Esophagus squamous epithelium (tissue), 5 donors: ENCODE data around the gene POLK. TPM values are rescaled to one million over a fixed set of nuclear protein-coding genes. Genes with fewer than 3 reads are reported as not detected.

Source experiments
- DNase-seq: peaks from one replicate; lab custom pipeline; 2025; lab: John Stamatoyannopoulos, UW
- H3K27ac ChIP-seq, 4 donors: fragments of 200-600 bp; sonication (generic); one replicate each; pipeline ENCODE4 v1.5.1; 2016 to 2019; ENCODE audit warnings: mild to moderate bottlenecking in 1 of 4
- H3K27me3 ChIP-seq, 4 donors: fragments of 200-600 bp; sonication (generic); 1 replicate in 3 of 4; 2 replicates in 1 of 4; pipeline versions ENCODE4 v1.5.1 to v1.6.0; 2017 to 2021; ENCODE audit warnings: antibody characterized with exemption in 1 of 4
- H3K36me3 ChIP-seq, 3 donors: fragments of 200-600 bp; sonication (generic); one replicate each; pipeline ENCODE4 v1.5.1; 2016 to 2019
- H3K4me1 ChIP-seq, 3 donors: fragments of 200-600 bp; sonication (generic); one replicate each; pipeline ENCODE4 v1.5.1; 2017 to 2019
- H3K4me3 ChIP-seq, 4 donors: fragments of 200-600 bp; sonication (generic); 1 replicate in 3 of 4; 2 replicates in 1 of 4; pipeline ENCODE4 v1.5.1; 2016 to 2019; ENCODE audit warnings: mild to moderate bottlenecking in 2 of 4, moderate library complexity in 1 of 4
- H3K9me3 ChIP-seq, 3 donors: fragments of 200-600 bp; sonication (generic); one replicate each; pipeline ENCODE4 v1.5.1; 2016 to 2019
- POLR2A ChIP-seq, 4 donors: fragments of 450-650 bp; IDR thresholded peaks; one replicate each; pipeline ENCODE4 v1.6.1; 2017; ENCODE audit warnings: antibody characterized with exemption in 4 of 4, mild to moderate bottlenecking in 4 of 4, moderate library complexity in 3 of 4
- WGBS, 2 donors: methylation state at CpG; one replicate each; pipeline ENCODE4 v1.1.5; 2018; 5-methylcytosine and 5-hydroxymethylcytosine counted together
- intact Hi-C: fragments of 100-400 bp; cut with DNase I; formaldehyde crosslinking; loops from one replicate; pipeline ENCODE4 v1.15.0; 2022
- total RNA-seq, 4 donors: library from RNA; depleted of rRNA; stranded (reverse); fragments of >200 nt; gene quantifications; one replicate each; pipeline ENCODE4 v1.1.0, GENCODE V29; 2016
- TF ChIP-seq, protein P1 (sequence below), 6 experiments: fragments of 450-650 bp in 4 of 6; fragments of 200-600 bp in 2 of 6; sonication (generic) in 2 of 6; IDR thresholded peaks; one replicate each; pipeline ENCODE4 v1.5.1; 2016 to 2019; ENCODE audit warnings: antibody characterized with exemption in 6 of 6, mild to moderate bottlenecking in 4 of 6, moderate library complexity in 4 of 6
- donor health status: DM: yes; HTN: yes; CAD: no.

The POLK gene
- total RNA-seq, 4 donors from 2014 or later = 8.6 to 27.5 (median 14.1) TPM

DNA sequence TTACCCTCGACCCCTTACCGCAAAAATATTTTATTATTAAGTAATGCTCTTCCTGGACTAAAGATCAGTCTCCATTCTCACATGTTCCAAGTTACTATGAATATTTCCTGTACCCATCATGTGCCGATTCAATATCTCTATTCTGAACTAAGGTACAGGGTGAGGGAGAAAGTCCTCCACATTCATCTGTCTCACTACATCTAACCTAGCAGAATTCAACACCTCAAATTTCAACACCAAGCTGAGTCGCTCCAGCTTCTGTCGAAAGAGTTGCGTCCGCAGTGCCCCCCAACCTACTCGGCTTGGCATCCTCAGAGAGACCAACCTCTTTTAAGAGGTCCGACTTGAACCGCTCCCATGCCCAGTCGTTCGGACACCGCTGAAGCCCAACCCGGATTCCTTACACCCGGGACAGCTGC lies 1.3 kb upstream of the POLK start:
- TF ChIP-seq POLR2A (IDR thresholded peaks at IDR 0.05) = peak in 1 of 4 donors; percentile 5
- TF ChIP-seq, protein P1, sequence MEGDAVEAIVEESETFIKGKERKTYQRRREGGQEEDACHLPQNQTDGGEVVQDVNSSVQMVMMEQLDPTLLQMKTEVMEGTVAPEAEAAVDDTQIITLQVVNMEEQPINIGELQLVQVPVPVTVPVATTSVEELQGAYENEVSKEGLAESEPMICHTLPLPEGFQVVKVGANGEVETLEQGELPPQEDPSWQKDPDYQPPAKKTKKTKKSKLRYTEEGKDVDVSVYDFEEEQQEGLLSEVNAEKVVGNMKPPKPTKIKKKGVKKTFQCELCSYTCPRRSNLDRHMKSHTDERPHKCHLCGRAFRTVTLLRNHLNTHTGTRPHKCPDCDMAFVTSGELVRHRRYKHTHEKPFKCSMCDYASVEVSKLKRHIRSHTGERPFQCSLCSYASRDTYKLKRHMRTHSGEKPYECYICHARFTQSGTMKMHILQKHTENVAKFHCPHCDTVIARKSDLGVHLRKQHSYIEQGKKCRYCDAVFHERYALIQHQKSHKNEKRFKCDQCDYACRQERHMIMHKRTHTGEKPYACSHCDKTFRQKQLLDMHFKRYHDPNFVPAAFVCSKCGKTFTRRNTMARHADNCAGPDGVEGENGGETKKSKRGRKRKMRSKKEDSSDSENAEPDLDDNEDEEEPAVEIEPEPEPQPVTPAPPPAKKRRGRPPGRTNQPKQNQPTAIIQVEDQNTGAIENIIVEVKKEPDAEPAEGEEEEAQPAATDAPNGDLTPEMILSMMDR (IDR thresholded peaks at IDR 0.05) = no peak

DNA sequence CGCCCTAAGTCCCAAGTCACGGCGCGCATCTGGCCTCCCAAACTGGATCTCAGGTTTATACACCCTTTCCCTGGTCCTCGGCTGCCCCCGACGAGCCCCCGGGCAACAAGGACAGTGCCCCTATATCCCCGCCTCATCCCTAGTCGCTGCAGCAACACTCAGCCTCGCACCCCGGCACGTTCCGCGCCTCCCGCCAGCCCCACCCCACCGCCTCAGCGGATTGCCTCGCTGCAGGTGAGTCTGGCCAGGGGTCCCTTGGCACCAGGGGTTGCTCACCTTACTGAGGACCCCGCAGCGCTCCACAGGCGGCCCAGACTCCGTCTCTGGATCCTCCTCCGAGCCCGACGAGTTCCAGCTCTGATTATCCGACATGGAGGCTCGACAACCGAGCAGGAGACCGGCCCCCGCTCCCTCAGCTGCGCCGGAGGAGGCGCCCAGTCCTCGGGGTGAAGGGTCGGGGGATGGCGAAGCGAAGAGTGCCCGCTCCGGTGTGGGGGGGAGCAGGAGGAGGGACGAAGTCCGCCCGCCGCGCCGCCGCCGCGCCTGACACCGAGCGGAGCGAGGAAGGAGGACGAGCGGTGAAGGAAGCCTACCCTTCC lies 756 bp upstream of the POLK start:
- no peaks in the 10 kb centered on the region for H3K27me3 ChIP-seq
- intact Hi-C loops = no loop called here
- DNase-seq = no peak
- H3K4me1 ChIP-seq = peaks cover 17 to 58% (median 24%) of the 10 kb centered on the region in 3 donors
- no peaks in the 10 kb centered on the region for H3K36me3 ChIP-seq
- H3K27ac ChIP-seq = peak overlapping the region; percentile 87 to 96 (median 92)
- H3K4me3 ChIP-seq = peak overlapping the region; percentile 76 to 95 (median 94)
- no peak for TF ChIP-seq POLR2A (IDR thresholded peaks at IDR 0.05)
- TF ChIP-seq, protein P1 (IDR thresholded peaks at IDR 0.05) = no peak
- no peaks in the 10 kb centered on the region for H3K9me3 ChIP-seq
- 0 to 1% methylated on average over 6 to 22 of the region's 54 CpGs for WGBS, 2 donors

More for the DNA sequence above, 1.3 kb upstream of the POLK start:
- Histone ChIP-seq H3K36me3 (no peaks in the 10 kb centered on the region), H3K4me1 (peaks cover 17 to 62% (median 24%) of the 10 kb centered on the region in 3 donors), H3K4me3 (peak overlapping the region; percentile 76 to 95 (median 94)), H3K9me3 (no peaks in the 10 kb centered on the region), H3K27me3 (no peaks in the 10 kb centered on the region), H3K27ac (peak overlapping the region; percentile 87 to 96 (median 92))
- no peak for DNase-seq
- intact Hi-C loops = no loop called here
- 1 to 2% methylated on average over 15 of the region's 15 CpGs for WGBS, 2 donors

DNA sequence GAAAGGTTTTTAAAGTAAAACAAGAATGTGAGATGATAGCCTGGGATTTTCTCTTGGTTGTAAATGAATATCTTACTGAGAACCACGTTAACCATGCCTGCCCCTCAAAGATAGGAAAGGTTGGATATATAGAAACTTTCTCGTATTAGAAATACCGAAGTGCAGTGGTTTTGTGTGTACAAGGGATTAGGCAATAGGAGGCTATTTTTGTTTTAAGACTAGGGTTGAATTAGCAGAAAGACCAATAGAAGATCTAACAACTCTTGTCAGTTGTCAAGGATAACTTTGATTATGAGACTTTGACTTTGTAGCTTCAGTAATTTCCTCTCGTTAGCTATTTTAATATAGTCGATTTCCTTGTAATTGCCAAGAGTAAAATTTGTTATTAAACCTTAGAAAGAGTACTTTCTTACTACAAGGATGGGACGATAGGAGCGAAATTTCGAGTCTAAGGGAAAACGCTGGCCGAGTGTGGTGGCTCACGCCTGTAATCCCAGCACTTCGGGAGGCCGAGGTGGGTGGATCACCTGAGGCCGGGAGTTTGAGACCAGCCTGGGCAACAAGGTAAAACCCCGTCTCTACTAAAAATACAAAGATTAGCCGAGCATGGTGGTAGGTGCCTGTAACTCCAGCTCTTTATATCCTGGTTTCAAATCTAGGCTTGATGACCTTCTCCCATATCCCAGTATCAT lies 838 bp downstream of the POLK start:
- no peak for TF ChIP-seq POLR2A (IDR thresholded peaks at IDR 0.05)
- TF ChIP-seq, protein P1 (IDR thresholded peaks at IDR 0.05) = no peak
- no peak for DNase-seq
- H3K27ac ChIP-seq = peak overlapping the region; percentile 87 to 96 (median 92)
- H3K4me3 ChIP-seq = peak overlapping the region; percentile 76 to 95 (median 94)
- peaks cover 17 to 53% (median 24%) of the 10 kb centered on the region in 3 donors for H3K4me1 ChIP-seq
- no peaks in the 10 kb centered on the region for H3K36me3 ChIP-seq
- H3K27me3 ChIP-seq = no peaks in the 10 kb centered on the region
- H3K9me3 ChIP-seq = no peaks in the 10 kb centered on the region
- intact Hi-C loops = no loop called here
- WGBS, 2 donors = 72% methylated on average over 16 of the region's 16 CpGs

DNA sequence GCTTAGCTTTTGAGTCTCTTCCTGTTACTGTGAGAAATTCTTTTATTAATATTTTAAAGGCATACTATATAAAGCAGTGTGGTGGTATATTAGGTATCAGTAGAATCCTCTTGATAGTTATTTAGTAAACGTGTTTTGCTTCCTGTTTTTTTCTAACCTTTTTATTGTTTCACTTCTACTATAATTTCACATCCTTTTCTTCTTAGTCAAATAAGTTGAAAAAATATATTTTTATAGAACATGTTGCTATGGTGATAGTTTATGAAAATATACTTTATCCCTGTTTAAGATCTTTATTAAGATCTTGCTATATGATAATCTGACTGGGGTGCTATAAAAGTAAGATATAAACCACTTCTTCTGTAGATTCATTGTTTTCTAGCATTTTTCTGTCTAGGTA lies 2.1 kb downstream of the POLK start:
- DNase-seq = no peak
- Histone ChIP-seq H3K4me3 (no peak overlapping the region), H3K27me3 (no peaks in the 10 kb centered on the region), H3K4me1 (peaks cover 17 to 45% (median 24%) of the 10 kb centered on the region in 3 donors), H3K9me3 (no peaks in the 10 kb centered on the region), H3K36me3 (no peaks in the 10 kb centered on the region), H3K27ac (no peak overlapping the region)
- TF ChIP-seq, protein P1 (IDR thresholded peaks at IDR 0.05) = no peak
- no peak for TF ChIP-seq POLR2A (IDR thresholded peaks at IDR 0.05)
- intact Hi-C loops = no loop called here
- 15 to 42% methylated on average over 1 of the region's 1 CpG for WGBS, 2 donors

DNA sequence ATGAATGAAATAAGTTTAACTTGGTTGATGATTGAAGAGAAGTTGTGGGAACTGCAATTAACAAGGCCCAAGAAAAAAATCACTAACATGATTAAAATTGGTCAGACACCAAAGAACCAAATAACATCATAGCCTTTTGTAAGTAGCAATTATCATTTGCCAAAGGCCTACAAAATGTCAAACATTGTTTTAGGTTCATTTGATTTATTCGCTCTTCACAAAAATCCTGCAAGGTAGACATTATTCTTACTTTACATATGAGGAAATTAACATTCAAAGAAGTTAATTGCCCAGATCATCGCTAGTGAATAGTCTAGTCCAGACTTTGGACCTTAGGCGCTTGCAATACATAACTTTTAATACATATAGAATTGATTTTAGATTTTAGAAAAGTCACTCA lies 2.6 kb downstream of the POLK start:
- H3K27ac ChIP-seq = no peak overlapping the region
- no peak overlapping the region for H3K4me3 ChIP-seq
- intact Hi-C loops = no loop called here
- TF ChIP-seq, protein P1 (IDR thresholded peaks at IDR 0.05) = no peak
- TF ChIP-seq POLR2A (IDR thresholded peaks at IDR 0.05) = no peak
- no peaks in the 10 kb centered on the region for H3K9me3 ChIP-seq
- no peak for DNase-seq
- H3K36me3 ChIP-seq = no peaks in the 10 kb centered on the region
- peaks cover 16 to 41% (median 19%) of the 10 kb centered on the region in 3 donors for H3K4me1 ChIP-seq
- H3K27me3 ChIP-seq = no peaks in the 10 kb centered on the region
- 93 to 96% methylated on average over 3 of the region's 3 CpGs for WGBS, 2 donors
